HepG2 (cell line): ENCODE data around the gene USP35. TPM values are rescaled to one million over a fixed set of nuclear protein-coding genes. Genes with fewer than 3 reads are reported as not detected.
A peak's percentile ranks its signal among the peaks of the same experiment; 100 is the strongest.

ENCODE experiments used
- ARHGAP35 ChIP-seq: sonication (generic); formaldehyde crosslinking; IDR thresholded peaks from 2 replicates; pipeline ENCODE4 v1.9.0; 2022; ENCODE audit warnings: mild to moderate bottlenecking, inconsistent platforms, moderate library complexity, missing genetic modification reagents, borderline replicate concordance
- CENPBD1 ChIP-seq: sonication (generic); formaldehyde crosslinking; IDR thresholded peaks from 2 replicates; pipeline ENCODE4 v1.8.0; 2022; ENCODE audit warnings: missing genetic modification reagents, low read depth, mild to moderate bottlenecking, borderline replicate concordance
- CENPX ChIP-seq: sonication (generic); formaldehyde crosslinking; IDR thresholded peaks from 2 replicates; pipeline ENCODE4 v1.9.0; 2021; ENCODE audit warnings: mild to moderate bottlenecking, missing genetic modification reagents, moderate library complexity
- EZH2 ChIP-seq: conservative IDR thresholded peaks from 2 replicates; pipeline ENCODE4 v1.6.1; 2012; ENCODE audit warnings: mild to moderate bottlenecking, low read depth, low read length, moderate library complexity
- FOXA3 ChIP-seq: IDR thresholded peaks from 2 replicates; pipeline ENCODE4 v1.6.1; 2016; ENCODE audit warnings: missing genetic modification reagents, missing compliant biosample characterization
- FOXO1 ChIP-seq: sonication (generic); formaldehyde crosslinking; IDR thresholded peaks from 2 replicates; pipeline ENCODE4 v1.4.0; 2020; ENCODE audit warnings: missing genetic modification reagents
- HIVEP1 ChIP-seq: sonication (generic); formaldehyde crosslinking; IDR thresholded peaks from 2 replicates; pipeline ENCODE4 v1.4.0; 2020; ENCODE audit warnings: mild to moderate bottlenecking, missing genetic modification reagents
- MAZ ChIP-seq, 2 experiments: sonication (generic) in 1 of 2; formaldehyde crosslinking in 1 of 2; IDR thresholded peaks; 2 replicates each; pipeline versions ENCODE4 v1.5.0 to v1.6.1; 2012 to 2020; ENCODE audit warnings: low read depth in 2 of 2, mild to moderate bottlenecking in 2 of 2, borderline replicate concordance in 1 of 2, improper control_type of control experiment in 1 of 2, low read length in 1 of 2, missing genetic modification reagents in 1 of 2, moderate library complexity in 1 of 2
- NCOA2 ChIP-seq: sonication (generic); formaldehyde crosslinking; IDR thresholded peaks from 2 replicates; pipeline ENCODE4 v1.8.0; 2022; ENCODE audit warnings: inconsistent platforms
- PBX3 ChIP-seq: sonication (generic); formaldehyde crosslinking; IDR thresholded peaks from 2 replicates; pipeline ENCODE4 v1.8.1; 2023; ENCODE audit warnings: missing genetic modification reagents, inconsistent platforms, borderline replicate concordance
- PREB ChIP-seq: sonication (generic); formaldehyde crosslinking; IDR thresholded peaks from 2 replicates; pipeline ENCODE4 v1.4.0; 2020; ENCODE audit warnings: missing genetic modification reagents
- PRPF4 ChIP-seq: fragments of 200-400 bp; formaldehyde crosslinking; IDR thresholded peaks from 2 replicates; pipeline ENCODE4 v1.6.1; 2016; ENCODE audit warnings: low read length, low read depth; ENCODE audit not compliant: poor library complexity, severe bottlenecking
- SRSF9 ChIP-seq: fragments of 200-400 bp; formaldehyde crosslinking; IDR thresholded peaks from 2 replicates; pipeline ENCODE4 v1.6.1; 2018; ENCODE audit warnings: borderline replicate concordance, mild to moderate bottlenecking, low read depth, low read length; ENCODE audit not compliant: insufficient read depth, poor library complexity, severe bottlenecking
- STAG1 ChIP-seq: sonication (generic); formaldehyde crosslinking; IDR thresholded peaks from 2 replicates; pipeline ENCODE4 v1.4.0; 2020; ENCODE audit warnings: missing genetic modification reagents
- TBL1XR1 ChIP-seq: fragments of 150-350 bp; IDR thresholded peaks from 2 replicates; pipeline ENCODE4 v1.6.1; 2014; ENCODE audit warnings: borderline replicate concordance, low read length; ENCODE audit not compliant: partially characterized antibody
- THAP11 ChIP-seq: IDR thresholded peaks from 2 replicates; pipeline ENCODE4 v1.6.1; 2016; ENCODE audit warnings: missing biosample characterization, missing genetic modification reagents
- ZBTB44 ChIP-seq: sonication (generic); formaldehyde crosslinking; IDR thresholded peaks from 2 replicates; pipeline ENCODE4 v1.4.0; 2020; ENCODE audit warnings: missing genetic modification reagents
- ZFY ChIP-seq: sonication (generic); formaldehyde crosslinking; IDR thresholded peaks from 2 replicates; pipeline ENCODE4 v1.4.0; 2020; ENCODE audit warnings: missing genetic modification reagents
- ZNF207 ChIP-seq: fragments of 450-650 bp; IDR thresholded peaks from 2 replicates; pipeline ENCODE4 v1.6.1; 2016; ENCODE audit warnings: antibody characterized with exemption, borderline replicate concordance
- ZNF550 ChIP-seq: sonication (generic); formaldehyde crosslinking; IDR thresholded peaks from 2 replicates; pipeline ENCODE4 v1.4.0; 2020; ENCODE audit warnings: mild to moderate bottlenecking, missing genetic modification reagents, borderline replicate concordance
- ZNF616 ChIP-seq: sonication (generic); formaldehyde crosslinking; IDR thresholded peaks from 2 replicates; pipeline ENCODE4 v1.5.0; 2020; ENCODE audit warnings: low read depth, mild to moderate bottlenecking, missing genetic modification reagents
- ZNF687 ChIP-seq: sonication (generic); formaldehyde crosslinking; IDR thresholded peaks from 2 replicates; pipeline ENCODE4 v1.5.1; 2020; ENCODE audit warnings: mild to moderate bottlenecking, missing genetic modification reagents, moderate library complexity
- polyA plus RNA-seq, 8 experiments: library from polyadenylated mRNA; depleted of rRNA in 3 of 8; stranded (reverse) in 7 of 8; unstranded in 1 of 8; fragments of >200 nt; fragmentation: Illumina TruSeq in 4 of 8; extraction: Trizol in 4 of 8; gene quantifications; 2 replicates each; pipeline versions ENCODE4 v1.2.1 to v1.2.3, GENCODE V29; 2011 to 2016; ENCODE audit warnings: low read depth in 4 of 8, missing spikeins in 1 of 8, mixed read lengths in 1 of 8; ENCODE audit not compliant: insufficient read depth in 1 of 8
- total RNA-seq, 5 experiments: library from RNA; depleted of rRNA; stranded (reverse); fragments of >200 nt; fragmentation: Illumina TruSeq; extraction: Trizol; gene quantifications; 2 replicates each; pipeline ENCODE4 v1.2.3, GENCODE V29; 2016; ENCODE audit warnings: low read depth in 1 of 5

USP35 gene
- total and polyA plus RNA-seq, 2 of the 13 experiments (the other 11 are each of a cell fraction or from before 2014, with no cell fraction given) = 4.6 to 7.7 TPM

- TF ChIP-seq FOXO1 (CRISPR knock-in tag) = no peak
- TF ChIP-seq PRPF4 = no peak
- TF ChIP-seq ZNF687 (CRISPR knock-in tag) = no peak
- TF ChIP-seq ZNF207 = no peak
- peak; percentile 89 for TF ChIP-seq STAG1 (CRISPR knock-in tag)
- no peak for TF ChIP-seq CENPX (CRISPR knock-in tag)
- no peak for TF ChIP-seq NCOA2 (CRISPR knock-in tag)
- no peak for TF ChIP-seq MAZ (IDR thresholded peaks at IDR 0.05; ENCODE audit: borderline replicate concordance, low read depth, low read length)
- no peak for TF ChIP-seq MAZ (CRISPR knock-in tag; IDR thresholded peaks at IDR 0.05; ENCODE audit: low read depth)
- no peak for TF ChIP-seq ZNF616 (CRISPR knock-in tag)
- TF ChIP-seq TBL1XR1 = no peak
- TF ChIP-seq PREB (CRISPR knock-in tag) = no peak
- TF ChIP-seq THAP11 (CRISPR knock-in tag) = 0 out of 2 replicates have a peak, but pooled peaks have one; percentile 15
- no peak for TF ChIP-seq ZFY (CRISPR knock-in tag)
- TF ChIP-seq ZBTB44 (CRISPR knock-in tag) = no peak
- TF ChIP-seq ZNF550 = no peak
- TF ChIP-seq EZH2 = no peak
- no peak for TF ChIP-seq CENPBD1 (CRISPR knock-in tag)
- no peak for TF ChIP-seq HIVEP1 (CRISPR knock-in tag)
- TF ChIP-seq SRSF9 = no peak
- no peak for TF ChIP-seq PBX3 (CRISPR knock-in tag)
- TF ChIP-seq ARHGAP35 (CRISPR knock-in tag) = no peak
- peak; percentile 60 for TF ChIP-seq FOXA3
Measured at GRCh38 chr11:78228467-78228866, 39.7 kb downstream of the USP35 start (continued).
